DOHH2 (cell line): Measurements from ENCODE around the gene SCUBE1.

ENCODE experiments used
- EZH2phosphoT487 ChIP-seq: fragments of 200-600 bp; sonication (generic); IDR thresholded peaks from 2 replicates; pipeline ENCODE4 v1.6.1; 2017; ENCODE audit warnings: borderline replicate concordance, mild to moderate bottlenecking, antibody characterized with exemption, low read length, moderate library complexity, mixed read lengths
- TF ChIP-seq, protein P1 (sequence below): fragments of 200-600 bp; sonication (generic); IDR thresholded peaks from one replicate; pipeline ENCODE4 v1.5.1; 2014; ENCODE audit warnings: antibody characterized with exemption, mild to moderate bottlenecking, low read depth, low read length; ENCODE audit not compliant: poor library complexity, severe bottlenecking

DNA sequence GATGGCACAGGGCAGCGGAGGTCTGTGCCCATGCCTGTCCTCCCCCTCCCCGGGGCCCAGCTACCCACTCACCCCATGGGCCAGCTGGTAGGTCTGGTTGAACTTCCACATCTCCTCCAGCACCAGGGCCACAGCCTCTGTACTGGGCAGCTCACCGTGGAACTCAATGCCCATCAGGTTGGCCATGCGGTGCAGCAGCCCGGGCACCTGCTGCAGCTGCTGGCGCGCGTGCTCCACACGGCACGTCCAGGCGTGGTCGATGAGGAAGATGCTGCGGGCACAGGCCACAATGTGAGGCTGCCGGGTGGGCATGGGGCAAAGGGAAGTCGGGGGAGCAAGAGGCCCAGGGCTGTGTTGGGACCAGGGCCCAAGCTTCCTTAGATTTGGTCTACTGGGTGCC, 162.5 kb downstream of the SCUBE1 start:
- TF ChIP-seq, protein P1, sequence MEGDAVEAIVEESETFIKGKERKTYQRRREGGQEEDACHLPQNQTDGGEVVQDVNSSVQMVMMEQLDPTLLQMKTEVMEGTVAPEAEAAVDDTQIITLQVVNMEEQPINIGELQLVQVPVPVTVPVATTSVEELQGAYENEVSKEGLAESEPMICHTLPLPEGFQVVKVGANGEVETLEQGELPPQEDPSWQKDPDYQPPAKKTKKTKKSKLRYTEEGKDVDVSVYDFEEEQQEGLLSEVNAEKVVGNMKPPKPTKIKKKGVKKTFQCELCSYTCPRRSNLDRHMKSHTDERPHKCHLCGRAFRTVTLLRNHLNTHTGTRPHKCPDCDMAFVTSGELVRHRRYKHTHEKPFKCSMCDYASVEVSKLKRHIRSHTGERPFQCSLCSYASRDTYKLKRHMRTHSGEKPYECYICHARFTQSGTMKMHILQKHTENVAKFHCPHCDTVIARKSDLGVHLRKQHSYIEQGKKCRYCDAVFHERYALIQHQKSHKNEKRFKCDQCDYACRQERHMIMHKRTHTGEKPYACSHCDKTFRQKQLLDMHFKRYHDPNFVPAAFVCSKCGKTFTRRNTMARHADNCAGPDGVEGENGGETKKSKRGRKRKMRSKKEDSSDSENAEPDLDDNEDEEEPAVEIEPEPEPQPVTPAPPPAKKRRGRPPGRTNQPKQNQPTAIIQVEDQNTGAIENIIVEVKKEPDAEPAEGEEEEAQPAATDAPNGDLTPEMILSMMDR = no peak
- TF ChIP-seq EZH2phosphoT487 = no peak
